OCI-LY7 (cell line): ENCODE measurements around the gene ALG8. TPM values are rescaled to one million over a fixed set of nuclear protein-coding genes. Genes with fewer than 3 reads are reported as not detected.

Source experiments
- BruUV-seq: library from RNA; stranded (reverse); fragments of 400-500 nt; replicated peaks from 2 replicates; lab custom pipeline; 2021; lab: Mats Ljungman, UMichigan
- CTCF ChIA-PET: fragments of 300-600 bp; sonication (Branson Sonifier 250); formaldehyde crosslinking; loops from one replicate; lab custom pipeline; 2022; ENCODE audit warnings: antibody characterized with exemption; ENCODE audit not compliant: unreplicated experiment; lab: Charles Lee
- POLR2A ChIA-PET: fragments of 300-600 bp; sonication (Branson Sonifier 250); formaldehyde crosslinking; loops from one replicate; lab custom pipeline; 2022; ENCODE audit warnings: antibody characterized with exemption; lab: Charles Lee
- DNase-seq: peaks from one replicate; pipeline ENCODE4 v3.0.0-alpha.2; 2015; ENCODE audit warnings: low spot score
- H2AFZ ChIP-seq: fragments of 200-600 bp; sonication (generic), shearing (Covaris generic); 2 replicates; pipeline ENCODE4 v1.6.1; 2014; ENCODE audit warnings: mild to moderate bottlenecking, antibody characterized with exemption, low read length, moderate library complexity
- H3K27ac ChIP-seq: fragments of 200-600 bp; sonication (generic); 2 replicates; pipeline ENCODE4 v1.5.1; 2014; ENCODE audit warnings: mixed run types, low read depth, mild to moderate bottlenecking, moderate library complexity, low read length, inconsistent platforms; ENCODE audit not compliant: poor library complexity, severe bottlenecking
- H3K36me3 ChIP-seq: fragments of 200-600 bp; sonication (generic); 2 replicates; pipeline ENCODE4 v1.6.1; 2014; ENCODE audit warnings: mild to moderate bottlenecking, antibody characterized with exemption, low read length, moderate library complexity, mixed read lengths; ENCODE audit not compliant: insufficient read depth
- H3K4me1 ChIP-seq: fragments of 200-600 bp; sonication (generic); 2 replicates; pipeline ENCODE4 v1.5.1; 2014; ENCODE audit warnings: mild to moderate bottlenecking, low read length; ENCODE audit not compliant: insufficient read depth, poor library complexity, severe bottlenecking
- H3K4me2 ChIP-seq: fragments of 200-600 bp; sonication (generic); 2 replicates; pipeline ENCODE4 v1.6.1; 2014; ENCODE audit warnings: mild to moderate bottlenecking, low read length
- H3K4me3 ChIP-seq: fragments of 200-600 bp; sonication (generic); 2 replicates; pipeline ENCODE4 v1.5.1; 2014; ENCODE audit warnings: mild to moderate bottlenecking, low read depth, low read length; ENCODE audit not compliant: poor library complexity, severe bottlenecking
- H3K79me2 ChIP-seq: fragments of 200-600 bp; sonication (generic); 2 replicates; pipeline ENCODE4 v1.6.1; 2016; ENCODE audit warnings: low read depth, mild to moderate bottlenecking, low read length, moderate library complexity, mixed read lengths; ENCODE audit not compliant: insufficient read depth
- H3K9me2 ChIP-seq: fragments of 200-600 bp; sonication (generic); 2 replicates; pipeline ENCODE4 v1.6.1; 2016; ENCODE audit warnings: mild to moderate bottlenecking, low read length, mixed read lengths; ENCODE audit not compliant: insufficient read depth
- H3K9me3 ChIP-seq: fragments of 200-600 bp; sonication (generic); 2 replicates; pipeline ENCODE4 v1.6.1; 2014; ENCODE audit warnings: mild to moderate bottlenecking, mixed run types, low read length, mixed read lengths
- H4K20me1 ChIP-seq: fragments of 200-600 bp; sonication (generic); 2 replicates; pipeline ENCODE4 v1.6.1; 2014; ENCODE audit warnings: mild to moderate bottlenecking, antibody characterized with exemption, low read length, moderate library complexity, mixed read lengths; ENCODE audit not compliant: insufficient read depth
- CTCF ChIP-seq: fragments of 200-600 bp; sonication (generic); conservative IDR thresholded peaks from 2 replicates; pipeline ENCODE4 v1.5.1; 2014; ENCODE audit warnings: mild to moderate bottlenecking, antibody characterized with exemption, low read length, moderate library complexity, mixed read lengths
- EZH2phosphoT487 ChIP-seq: fragments of 200-600 bp; sonication (generic); IDR thresholded peaks from 2 replicates; pipeline ENCODE4 v1.6.1; 2018; ENCODE audit warnings: low read depth, borderline replicate concordance, mild to moderate bottlenecking, mixed run types, antibody characterized with exemption, low read length, moderate library complexity, mixed read lengths
- intact Hi-C: fragments of 100-400 bp; cut with micrococcal nuclease; formaldehyde crosslinking; loops from one replicate; pipeline ENCODE4 v1.10.0; 2022; ENCODE audit not compliant: unreplicated experiment
- total RNA-seq, 2 experiments: library from RNA; depleted of rRNA in 1 of 2; stranded (reverse); fragments of >200 nt in 1 of 2; shearing (Covaris generic) in 1 of 2; gene quantifications; 2 replicates each; pipeline ENCODE4 v1.2.3, GENCODE V29; 2014 to 2022

Gene ALG8
- total RNA-seq, 2 experiments from 2014 or later: 42.5 to 66.1 TPM

GRCh38 chr11:78138694-78139421, 568 bp downstream of the ALG8 start:
- H3K4me1 ChIP-seq: peaks cover 44% of the 10 kb centered on the region
- no peaks in the 10 kb centered on the region for H3K9me2 ChIP-seq
- BruUV-seq: TSS peak; percentile 72
- intact Hi-C loops: loop anchor here (1.0 to 10.0 kb wide), 3 partner anchors 49 to 433 kb away; partner anchors contain the start of genes INTS4, KCTD21, NARS2 and USP35
- H4K20me1 ChIP-seq: no peaks in the 10 kb centered on the region
- H2AFZ ChIP-seq: peak overlapping the region; percentile 87; the same call in 1 of the 2 replicates
- peaks cover 45% of the 10 kb centered on the region for H3K36me3 ChIP-seq
- ChIA-PET CTCF (interaction anchor here (1.0 kb wide), 1 partner anchor 36 kb away, joined by 3 read pairs; no protein-coding TSS in a partner anchor), POLR2A (interaction anchor here (0.6 to 2.4 kb wide), 5 partner anchors 9 to 144 kb away, joined by 3 to 9 read pairs (median 5); partner anchors contain the start of genes INTS4, KCTD21, NDUFC2 and USP35)
- H3K4me3 ChIP-seq: peak overlapping the region; percentile 82
- DNase-seq: peak; percentile 53
- H3K9me3 ChIP-seq: no peaks in the 10 kb centered on the region
- H3K79me2 ChIP-seq: peaks cover 38% of the 10 kb centered on the region; the same call in 1 of the 2 replicates
- H3K4me2 ChIP-seq: peak overlapping the region; percentile 84
- peak overlapping the region; percentile 75 for H3K27ac ChIP-seq
- TF ChIP-seq CTCF: peak; percentile 53; the same call in 1 of the 2 replicates
- TF ChIP-seq EZH2phosphoT487: no peak

- H3K4me1 ChIP-seq: peaks cover 38% of the 10 kb centered on the region
- TF ChIP-seq EZH2phosphoT487 (no peak), CTCF (no peak)
- H2AFZ ChIP-seq: peak overlapping the region; percentile 87; the same call in 1 of the 2 replicates
- ChIA-PET POLR2A (interaction anchor here (1.3 to 2.4 kb wide), 3 partner anchors 8 to 143 kb away, joined by 5 to 9 read pairs (median 6); partner anchors contain the start of genes INTS4 and NDUFC2), CTCF (no interaction called here)
- peak overlapping the region; percentile 84 for H3K4me2 ChIP-seq
- peaks cover 38% of the 10 kb centered on the region; the same call in 1 of the 2 replicates for H3K79me2 ChIP-seq
- H3K27ac ChIP-seq: no peak overlapping the region
- intact Hi-C loops: loop anchor here (5.0 to 10.0 kb wide), 2 partner anchors 143 to 434 kb away; partner anchors contain the start of genes INTS4 and NARS2
- H4K20me1 ChIP-seq: no peaks in the 10 kb centered on the region
- DNase-seq: no peak
- H3K9me3 ChIP-seq: no peaks in the 10 kb centered on the region
- H3K36me3 ChIP-seq: peaks cover 48% of the 10 kb centered on the region
- peak overlapping the region; percentile 82 for H3K4me3 ChIP-seq
- H3K9me2 ChIP-seq: no peaks in the 10 kb centered on the region
- BruUV-seq: no TSS peak
Observed at GRCh38 chr11:78138291-78138690, 1.1 kb downstream of the ALG8 start.
